ENCODE results near the gene CBFB. TPM values are rescaled to one million over a fixed set of nuclear protein-coding genes. Genes with fewer than 3 reads are reported as not detected.

Gene CBFB
- total RNA-seq (100 to 1,000 TPM in 1 of 5 experiments, 10 to 100 TPM in 4; 75.4 to 223 (median 94.4) TPM), polyA plus RNA-seq (10 to 100 TPM; 53.2 to 56.3 TPM), total RNA-seq (50.5 reads per million, percentile 71 among the genes with 10 or more reads in this experiment)

DNA sequence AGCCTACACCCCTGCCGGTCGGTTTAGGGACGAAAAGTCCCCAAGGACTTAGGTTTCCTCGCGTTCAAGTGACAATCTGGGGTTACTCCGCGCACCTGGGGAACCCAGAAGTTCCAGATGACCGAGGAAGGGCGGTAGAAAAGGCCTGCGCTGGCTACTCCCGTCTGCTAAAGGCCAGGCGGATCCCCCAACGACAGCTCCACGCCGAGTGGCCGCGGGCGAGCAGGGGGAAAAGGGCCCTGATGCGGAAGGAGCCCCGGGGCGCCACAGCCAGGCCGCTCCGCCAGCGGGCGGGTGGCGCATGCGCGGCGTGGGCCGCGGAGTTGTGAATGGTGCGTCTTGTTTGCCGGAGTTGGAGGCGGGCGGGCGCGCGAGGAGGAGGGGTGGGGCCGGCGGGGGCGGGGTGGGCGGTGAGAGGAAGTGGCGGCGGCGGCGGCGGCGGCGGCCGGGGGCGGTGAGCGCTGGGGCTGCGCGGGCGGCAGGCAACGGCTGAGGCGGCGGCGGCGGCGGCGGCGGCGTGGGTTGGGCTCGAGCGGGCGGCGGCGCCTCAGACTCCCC lies at the start of gene CBFB:
Gene CBFB (plus strand): TSS at position 454 of the 558 bp plus-strand sequence. CDS start 259 bp downstream, outside the sequence.
- Mint-ChIP-seq H3K4me3 (peak within 1 kb of the TSS; percentile 86 to 93 (median 90)), H3K4me1 (peaks cover 17 to 53% (median 46%) of the 10 kb centered on the region in 7 donors), H3K27ac (peak within 1 kb of the TSS; percentile 90 to 97 (median 95)), H3K27me3 (no peaks in the 10 kb centered on the region), H3K36me3 (peaks cover 0 to 25% (median 0%) of the 10 kb centered on the region in 5 donors), H3K9me3 (no peaks in the 10 kb centered on the region)
- no peaks in the 10 kb centered on the region for H3K36me3 ChIP-seq (ENCODE audit: control insufficient read depth in 2 of 3, insufficient read depth in 3 of 3, low read length in 3 of 3)
- DNase-seq (peak; percentile 92 to 97 (median 96)), ATAC-seq (peak; percentile 92)
- H3K4me3 ChIP-seq (ENCODE audit: low read length) = peak within 1 kb of the TSS; percentile 78
- POLR2A ChIA-PET = interaction anchor here (0.6 to 4.3 kb wide), 15 partner anchors 9 to 215 kb away, joined by 3 to 31 read pairs (median 3); partner anchors contain the start of genes B3GNT9, PHAF1 and TMEM208
- CTCF ChIA-PET = interaction anchor here (1.1 to 3.7 kb wide), 3 partner anchors 10 to 129 kb away, joined by 5 to 19 read pairs (median 12); no protein-coding TSS in a partner anchor
- no peaks in the 10 kb centered on the region for H3K9me3 ChIP-seq (ENCODE audit: control insufficient read depth in 2 of 3, low read length in 3 of 3)
- intact Hi-C loops (cut with micrococcal nuclease) = loop anchor here (1.0 to 5.0 kb wide), 13 partner anchors 10 to 331 kb away; partner anchors contain the start of genes CMTM4 (in 1 of the 2), E2F4 (in 1 of the 2), FBXL8 (in 1 of the 2) and MATCAP1 (in 1 of the 2)
- H3K27me3 ChIP-seq (ENCODE audit: control insufficient read depth in 2 of 2, insufficient read depth in 2 of 2, low read length in 2 of 2) = no peaks in the 10 kb centered on the region
- peak within 1 kb of the TSS; percentile 99 for H3K27ac ChIP-seq (ENCODE audit: low read depth, low read length)
- peaks cover 16 to 23% of the 10 kb centered on the region in 2 donors for H3K4me1 ChIP-seq (ENCODE audit: control insufficient read depth in 2 of 2, insufficient read depth in 2 of 2, low read length in 2 of 2)

DNA sequence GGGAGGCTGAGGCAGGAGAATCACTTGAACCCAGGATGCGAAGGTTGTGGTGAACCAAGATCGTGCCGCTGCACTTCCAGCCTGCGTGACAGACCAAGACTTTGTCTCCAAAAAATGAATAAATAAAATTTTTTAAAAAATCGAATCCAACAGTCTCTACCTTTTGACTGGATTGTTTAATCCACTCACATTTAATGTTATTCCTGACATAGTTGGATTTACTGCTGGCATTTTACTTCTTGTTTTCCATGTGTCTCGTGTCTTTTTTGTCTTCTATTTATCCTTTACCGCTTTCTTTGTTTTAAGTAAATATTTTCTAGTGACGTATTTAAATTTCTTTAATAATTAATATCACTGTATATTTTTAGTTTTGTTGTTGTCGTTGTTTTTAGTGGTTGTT lies 45.9 kb upstream of the CBFB start:
- Mint-ChIP-seq H3K27me3 (no peaks in the 10 kb centered on the region), H3K4me1 (peaks cover 6 to 76% (median 17%) of the 10 kb centered on the region in 7 donors), H3K27ac (peak overlapping the region in 1 of 9 donors; percentile 98), H3K4me3 (no peak overlapping the region), H3K9me3 (peaks cover 0 to under 1% (median 0%) of the 10 kb centered on the region in 11 donors), H3K36me3 (peaks cover 0 to 18% (median 0%) of the 10 kb centered on the region in 5 donors)
- Histone ChIP-seq H3K27ac (ENCODE audit: low read depth, low read length) (no peak overlapping the region), H3K4me1 (ENCODE audit: control insufficient read depth in 2 of 2, insufficient read depth in 2 of 2, low read length in 2 of 2) (peaks cover 17 to 18% of the 10 kb centered on the region in 2 donors), H3K4me3 (ENCODE audit: low read length) (no peak overlapping the region), H3K27me3 (ENCODE audit: control insufficient read depth in 2 of 2, insufficient read depth in 2 of 2, low read length in 2 of 2) (no peaks in the 10 kb centered on the region), H3K36me3 (ENCODE audit: control insufficient read depth in 2 of 3, insufficient read depth in 3 of 3, low read length in 3 of 3) (no peaks in the 10 kb centered on the region), H3K9me3 (ENCODE audit: control insufficient read depth in 2 of 3, low read length in 3 of 3) (no peaks in the 10 kb centered on the region)
- ATAC-seq (no peak), DNase-seq (no peak)
- CTCF ChIA-PET = interaction anchor here (0.8 to 1.1 kb wide), 3 partner anchors 120 to 175 kb away, joined by 3 to 5 read pairs (median 4); no protein-coding TSS in a partner anchor
- POLR2A ChIA-PET = interaction anchor here (0.6 to 1.3 kb wide), 2 partner anchors 9 to 177 kb away, joined by 3 read pairs; partner anchors contain the start of genes FBXL8 and TRADD
- intact Hi-C loops (cut with micrococcal nuclease) = no loop called here

DNA sequence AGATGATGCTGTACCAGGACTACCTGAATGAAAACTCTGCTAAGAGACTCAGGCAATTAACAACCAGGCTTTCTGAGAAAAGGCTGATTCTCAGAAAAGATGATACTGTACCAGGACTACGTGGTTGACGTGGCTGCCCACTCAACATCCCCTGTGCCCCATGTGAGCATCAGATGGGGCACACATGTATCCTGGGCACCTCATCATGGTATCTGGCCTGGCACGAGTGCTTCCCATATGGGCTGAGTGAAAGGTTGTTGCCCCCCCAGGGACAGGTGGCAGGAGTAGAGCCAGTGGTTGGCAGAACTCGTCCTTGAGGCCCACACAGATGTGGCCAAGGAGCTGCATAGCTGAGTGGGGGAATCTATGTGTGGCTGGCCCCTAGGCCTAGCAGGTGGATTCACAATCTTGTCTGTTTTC lies 44.0 kb upstream of the CBFB start:
- Mint-ChIP-seq H3K36me3 (peaks cover 0 to 18% (median 0%) of the 10 kb centered on the region in 5 donors), H3K9me3 (peaks cover 0 to 1% (median 0%) of the 10 kb centered on the region in 11 donors), H3K27ac (peak overlapping the region; percentile 48 to 98 (median 83)), H3K27me3 (no peaks in the 10 kb centered on the region), H3K4me3 (peak overlapping the region in 4 of 10 donors; percentile 6 to 58 (median 22)), H3K4me1 (peaks cover 6 to 67% (median 17%) of the 10 kb centered on the region in 7 donors)
- ATAC-seq (peak; percentile 26), DNase-seq (peak in 1 of 9 donors; percentile 70)
- intact Hi-C loops (cut with micrococcal nuclease) = loop anchor here in 1 of 2 donors (1.0 to 2.0 kb wide), 2 partner anchors 15 to 174 kb away; partner anchors contain the start of genes FBXL8 and TRADD
- Histone ChIP-seq H3K9me3 (ENCODE audit: control insufficient read depth in 2 of 3, low read length in 3 of 3) (no peaks in the 10 kb centered on the region), H3K36me3 (ENCODE audit: control insufficient read depth in 2 of 3, insufficient read depth in 3 of 3, low read length in 3 of 3) (no peaks in the 10 kb centered on the region), H3K27me3 (ENCODE audit: control insufficient read depth in 2 of 2, insufficient read depth in 2 of 2, low read length in 2 of 2) (no peaks in the 10 kb centered on the region), H3K27ac (ENCODE audit: low read depth, low read length) (peak overlapping the region; percentile 53), H3K4me1 (ENCODE audit: control insufficient read depth in 2 of 2, insufficient read depth in 2 of 2, low read length in 2 of 2) (peaks cover 17 to 18% of the 10 kb centered on the region in 2 donors), H3K4me3 (ENCODE audit: low read length) (no peak overlapping the region)
- POLR2A ChIA-PET = interaction anchor here (1.6 kb wide), 1 partner anchor 44 kb away, joined by 4 read pairs; the partner anchor contains the start of gene CBFB
- CTCF ChIA-PET = interaction anchor here (1.0 to 1.5 kb wide), 2 partner anchors 9 to 167 kb away, joined by 3 to 5 read pairs; no protein-coding TSS in a partner anchor

DNA sequence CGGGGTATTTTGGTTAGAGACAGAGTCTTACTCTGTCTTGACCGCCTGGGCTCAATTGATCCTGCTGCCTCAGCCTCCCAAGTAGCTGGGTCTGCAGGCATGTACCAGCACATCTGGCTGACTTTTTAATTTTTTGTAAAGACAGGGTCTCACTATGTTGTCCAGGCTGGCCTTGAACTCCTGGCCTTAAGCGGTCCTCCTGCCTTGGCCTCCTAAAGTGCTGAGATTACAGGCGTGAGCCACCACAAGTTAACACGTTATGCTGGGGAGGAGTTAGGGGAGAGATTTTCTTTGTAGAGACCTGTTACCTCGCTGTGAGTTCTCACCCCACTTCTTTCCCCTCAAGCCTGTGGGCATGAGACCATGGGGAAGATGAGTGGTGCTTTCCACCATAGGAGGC lies 42.4 kb upstream of the CBFB start:
- Histone ChIP-seq H3K9me3 (ENCODE audit: control insufficient read depth in 2 of 3, low read length in 3 of 3) (no peaks in the 10 kb centered on the region), H3K36me3 (ENCODE audit: control insufficient read depth in 2 of 3, insufficient read depth in 3 of 3, low read length in 3 of 3) (no peaks in the 10 kb centered on the region), H3K27me3 (ENCODE audit: control insufficient read depth in 2 of 2, insufficient read depth in 2 of 2, low read length in 2 of 2) (no peaks in the 10 kb centered on the region), H3K4me3 (ENCODE audit: low read length) (no peak overlapping the region), H3K4me1 (ENCODE audit: control insufficient read depth in 2 of 2, insufficient read depth in 2 of 2, low read length in 2 of 2) (peaks cover 17 to 18% of the 10 kb centered on the region in 2 donors), H3K27ac (ENCODE audit: low read depth, low read length) (no peak overlapping the region)
- peaks cover 0 to 15% (median 0%) of the 10 kb centered on the region in 5 donors for H3K36me3 Mint-ChIP-seq
- no peaks in the 10 kb centered on the region for H3K27me3 Mint-ChIP-seq
- ChIA-PET POLR2A (no interaction called here), CTCF (no interaction called here)
- peak overlapping the region in 2 of 9 donors; percentile 65 to 98 for H3K27ac Mint-ChIP-seq
- H3K4me3 Mint-ChIP-seq = peak overlapping the region in 1 of 10 donors; percentile 21
- H3K9me3 Mint-ChIP-seq = peaks cover 0 to 1% (median 0%) of the 10 kb centered on the region in 11 donors
- DNase-seq (no peak), ATAC-seq (no peak)
- intact Hi-C loops (cut with micrococcal nuclease) = no loop called here
- H3K4me1 Mint-ChIP-seq = peaks cover 6 to 59% (median 17%) of the 10 kb centered on the region in 7 donors

DNA sequence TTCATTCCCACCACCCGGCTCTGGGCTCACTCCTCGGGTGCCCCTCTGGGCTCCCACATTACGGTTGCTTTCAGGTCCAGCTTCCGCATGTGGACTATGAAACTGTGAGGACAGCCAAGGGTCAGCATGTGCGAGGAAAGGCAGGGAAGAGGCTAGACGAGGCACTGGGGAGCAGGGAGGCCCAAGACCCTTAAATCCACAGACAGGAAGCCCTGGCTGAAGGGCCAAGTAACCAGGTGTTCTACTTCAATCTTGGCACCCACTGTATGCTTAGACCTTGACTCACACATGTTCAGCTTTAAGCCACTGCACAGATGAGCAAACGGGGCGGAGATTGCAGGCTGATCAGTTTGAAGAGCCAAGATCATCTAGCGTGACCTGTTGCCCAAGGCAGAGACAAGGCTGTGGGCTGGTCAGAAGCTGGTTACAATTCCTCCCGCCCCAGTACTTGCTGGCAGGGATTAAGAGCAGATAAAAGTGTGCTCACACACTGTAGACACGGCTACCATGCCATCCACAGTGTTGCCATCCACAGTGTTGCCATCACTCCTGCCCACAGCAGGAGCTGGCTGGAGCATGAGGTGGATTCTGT lies 40.7 kb upstream of the CBFB start, which contains the start of gene CES4A:
Gene CES4A (plus strand): TSS at position 393 of the 592 bp plus-strand sequence. CDS start 184 bp downstream, at position 577.
- Histone ChIP-seq H3K9me3 (ENCODE audit: control insufficient read depth in 2 of 3, low read length in 3 of 3) (no peaks in the 10 kb centered on the region), H3K4me1 (ENCODE audit: control insufficient read depth in 2 of 2, insufficient read depth in 2 of 2, low read length in 2 of 2) (peaks cover 17 to 18% of the 10 kb centered on the region in 2 donors), H3K27me3 (ENCODE audit: control insufficient read depth in 2 of 2, insufficient read depth in 2 of 2, low read length in 2 of 2) (no peaks in the 10 kb centered on the region), H3K27ac (ENCODE audit: low read depth, low read length) (no peak within 1 kb of the TSS), H3K4me3 (ENCODE audit: low read length) (no peak within 1 kb of the TSS), H3K36me3 (ENCODE audit: control insufficient read depth in 2 of 3, insufficient read depth in 3 of 3, low read length in 3 of 3) (no peaks in the 10 kb centered on the region)
- DNase-seq (no peak), ATAC-seq (no peak)
- ChIA-PET CTCF (interaction anchor here (0.6 kb wide), 1 partner anchor 9 kb away, joined by 4 read pairs; no protein-coding TSS in a partner anchor), POLR2A (no interaction called here)
- Mint-ChIP-seq H3K36me3 (peaks cover 0 to 11% (median 0%) of the 10 kb centered on the region in 5 donors), H3K27me3 (no peaks in the 10 kb centered on the region), H3K4me1 (peaks cover 6 to 53% (median 16%) of the 10 kb centered on the region in 7 donors), H3K4me3 (no peak within 1 kb of the TSS), H3K27ac (peak within 1 kb of the TSS in 2 of 9 donors; percentile 10 to 98), H3K9me3 (peaks cover 0 to 1% (median 0%) of the 10 kb centered on the region in 11 donors)
- intact Hi-C loops (cut with micrococcal nuclease) = no loop called here

DNA sequence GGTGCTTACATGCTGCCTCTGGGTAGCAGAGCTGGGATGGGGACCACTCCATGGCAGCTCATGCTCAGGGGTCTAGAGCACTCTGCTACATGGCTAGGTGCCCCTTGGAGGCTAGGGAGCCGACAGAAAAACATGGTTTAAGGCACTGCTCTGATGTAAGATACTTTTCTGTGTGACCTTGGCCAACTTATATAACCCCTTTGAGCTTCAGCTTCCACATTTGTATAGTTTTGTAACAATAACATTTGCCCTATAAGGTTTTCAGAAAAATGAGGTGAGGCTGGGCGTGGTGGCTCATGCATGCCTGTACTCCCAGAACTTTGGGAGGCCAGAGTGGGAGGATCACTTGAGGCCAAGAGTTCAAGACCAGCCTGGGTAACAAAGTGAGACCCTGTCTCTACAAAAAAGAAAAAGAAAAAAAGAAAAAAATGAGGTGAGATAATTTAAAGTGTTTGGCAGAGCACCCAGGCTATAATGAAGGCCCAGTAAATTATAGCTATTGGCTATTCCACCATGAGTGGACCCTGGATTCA lies 37.3 kb upstream of the CBFB start:
- no peak overlapping the region for H3K27ac ChIP-seq (ENCODE audit: low read depth, low read length)
- H3K36me3 ChIP-seq (ENCODE audit: control insufficient read depth in 2 of 3, insufficient read depth in 3 of 3, low read length in 3 of 3) = no peaks in the 10 kb centered on the region
- ChIA-PET CTCF (interaction anchor here (1.0 to 1.1 kb wide), 2 partner anchors 14 to 22 kb away, joined by 3 read pairs; no protein-coding TSS in a partner anchor), POLR2A (interaction anchor here (0.6 to 1.1 kb wide), 3 partner anchors 9 to 169 kb away, joined by 3 to 6 read pairs (median 3); no protein-coding TSS in a partner anchor)
- no peak overlapping the region for H3K4me3 ChIP-seq (ENCODE audit: low read length)
- no peaks in the 10 kb centered on the region for H3K4me1 ChIP-seq (ENCODE audit: control insufficient read depth in 2 of 2, insufficient read depth in 2 of 2, low read length in 2 of 2)
- Mint-ChIP-seq H3K36me3 (peaks cover 0 to 9% (median 0%) of the 10 kb centered on the region in 5 donors), H3K9me3 (peaks cover 0 to 1% (median 0%) of the 10 kb centered on the region in 11 donors), H3K4me3 (no peak overlapping the region), H3K4me1 (peaks cover 0 to 26% (median 0%) of the 10 kb centered on the region in 7 donors), H3K27me3 (no peaks in the 10 kb centered on the region), H3K27ac (no peak overlapping the region)
- intact Hi-C loops (cut with micrococcal nuclease) = no loop called here
- H3K27me3 ChIP-seq (ENCODE audit: control insufficient read depth in 2 of 2, insufficient read depth in 2 of 2, low read length in 2 of 2) = no peaks in the 10 kb centered on the region
- DNase-seq (no peak), ATAC-seq (no peak)
- H3K9me3 ChIP-seq (ENCODE audit: control insufficient read depth in 2 of 3, low read length in 3 of 3) = no peaks in the 10 kb centered on the region
